NCI-H82 (cell line): ENCODE data around the gene ZNF619.
"Not testable (repeated sequence)": the region's sequence is repeated elsewhere in the genome, so short reads cannot be mapped to it uniquely, and the experiment has no call there.

ENCODE experiments used
- DNase-seq: peaks from one replicate; lab custom pipeline; 2025; lab: John Stamatoyannopoulos, UW

The ZNF619 gene

DNA sequence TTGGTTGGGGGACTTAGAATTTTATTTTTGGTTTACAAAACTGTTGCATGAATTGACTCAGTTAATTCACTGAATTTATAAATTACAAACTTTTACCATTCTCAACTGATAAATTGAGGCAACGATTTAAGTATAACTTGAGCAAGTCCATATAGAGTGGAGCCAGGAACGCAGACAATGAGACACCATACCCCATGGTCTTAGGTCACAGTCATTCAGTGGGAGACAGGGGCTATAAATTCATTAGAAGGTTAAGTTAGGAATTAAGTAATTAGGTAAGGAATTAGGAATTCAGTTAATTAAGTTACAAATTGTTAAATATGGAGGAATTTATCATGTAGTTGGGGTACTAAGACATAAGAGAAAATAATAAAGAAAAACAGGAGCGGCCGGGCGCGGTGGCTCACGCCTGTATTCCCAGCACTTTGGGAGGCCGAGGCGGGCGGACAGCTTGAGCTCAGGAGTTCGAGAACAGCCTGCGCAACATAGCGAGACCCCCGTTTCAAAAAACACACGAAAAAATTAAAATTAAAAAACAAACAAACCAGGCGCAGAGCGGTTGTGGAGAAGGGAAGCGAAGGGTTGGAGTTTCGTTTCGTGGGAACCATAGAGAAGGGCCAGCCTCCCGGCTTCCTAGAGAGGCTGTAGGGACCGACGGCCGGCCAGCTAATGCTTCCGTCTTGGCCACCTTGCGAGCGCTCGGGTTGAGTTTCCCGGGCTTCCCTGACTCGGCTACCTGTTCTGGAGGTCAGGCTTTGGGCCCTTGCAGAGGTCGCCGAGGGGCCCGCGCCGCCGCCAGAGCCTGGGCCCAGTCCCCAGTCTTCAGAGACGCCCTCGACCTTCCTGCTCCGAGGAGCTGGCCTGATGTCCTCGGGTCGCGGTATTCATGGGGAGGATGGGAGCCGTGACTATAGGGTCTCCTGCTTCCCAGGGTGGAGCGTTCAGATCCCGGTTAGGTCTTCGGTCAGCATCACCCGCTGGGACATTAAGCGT is at the start of gene ZNF619:
TSS of gene ZNF619 (plus strand) at position 645 of the 993 bp plus-strand sequence. CDS start 858 bp downstream, outside the sequence.
- peak; percentile 69 for DNase-seq

DNA sequence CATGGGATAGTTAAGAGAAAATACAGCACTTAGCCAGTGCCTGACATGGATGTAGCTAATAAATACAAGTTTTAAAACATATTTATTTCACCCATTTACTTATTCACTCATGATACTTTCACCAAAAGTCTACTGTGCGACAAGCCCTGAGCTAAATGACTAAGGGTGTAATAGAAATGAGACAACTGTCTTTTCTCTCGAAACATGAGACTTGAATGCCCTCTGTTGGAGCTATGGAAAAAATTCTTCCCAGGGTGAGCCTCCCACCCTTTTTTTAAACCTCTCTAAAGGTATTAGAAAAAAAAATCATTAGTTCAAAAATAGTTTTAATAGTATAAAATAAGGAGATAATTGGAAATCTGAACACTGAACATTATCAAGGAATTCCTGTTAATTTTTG is 44.1 kb upstream of the ZNF619 start:
- no peak for DNase-seq

DNA sequence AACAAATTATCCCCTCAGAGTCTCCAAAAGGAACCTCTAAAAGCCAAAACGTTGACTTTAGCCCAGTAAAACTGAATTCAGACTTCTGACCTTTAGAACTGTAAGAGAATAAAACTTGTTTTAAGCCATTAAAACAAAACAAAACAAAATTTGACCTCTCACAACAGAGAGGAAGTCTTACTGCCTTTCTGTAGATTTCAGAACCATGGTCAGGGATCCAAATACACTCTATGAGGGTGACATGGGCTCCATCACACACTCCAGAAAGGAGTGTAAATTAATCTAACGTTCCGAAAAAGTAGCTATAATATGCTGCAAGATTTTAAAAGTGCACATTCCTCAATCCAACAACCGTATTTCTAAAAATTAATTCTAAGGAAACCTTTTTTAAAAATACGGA is 39.0 kb upstream of the ZNF619 start:
- no peak for DNase-seq

DNA sequence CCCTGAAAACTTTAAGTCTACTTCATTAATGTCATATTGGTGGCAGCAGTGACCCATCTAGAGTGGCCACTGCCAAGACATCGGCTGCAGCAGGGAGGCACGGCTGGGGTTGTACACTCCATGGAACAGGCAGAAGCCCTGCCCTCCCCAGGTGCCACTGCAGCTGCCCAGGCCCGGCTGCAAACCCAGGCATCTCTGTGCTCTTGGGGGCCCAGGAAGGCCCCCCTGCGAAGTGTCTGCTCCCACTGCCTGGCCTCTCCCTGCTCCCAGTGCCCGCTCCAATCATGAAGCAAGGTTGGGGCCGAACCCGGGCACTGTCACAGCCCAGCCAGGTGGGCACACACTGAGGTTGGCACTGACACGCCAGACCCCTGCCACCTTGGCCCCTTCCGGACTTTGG is 31.9 kb upstream of the ZNF619 start:
- DNase-seq, result no peak

DNA sequence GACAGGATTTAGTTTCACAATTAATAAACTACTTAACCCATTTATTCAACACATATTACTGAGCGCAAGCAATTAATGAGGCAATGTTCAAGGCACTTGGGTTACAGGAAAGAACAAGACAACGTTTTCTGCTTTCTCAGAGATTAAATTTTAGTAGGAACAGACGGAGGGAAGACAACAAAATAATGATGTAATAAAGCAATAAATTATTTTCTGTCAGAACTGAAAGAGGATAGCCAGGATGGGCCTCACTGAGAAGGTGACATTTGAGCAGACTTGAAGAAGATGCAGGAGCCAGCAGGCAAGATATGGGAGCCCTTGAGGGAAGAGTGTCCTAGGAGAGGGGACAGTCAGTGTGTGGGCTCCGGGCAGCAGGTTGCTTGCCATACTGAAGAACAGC is 31.0 kb upstream of the ZNF619 start:
- no peak for DNase-seq

DNA sequence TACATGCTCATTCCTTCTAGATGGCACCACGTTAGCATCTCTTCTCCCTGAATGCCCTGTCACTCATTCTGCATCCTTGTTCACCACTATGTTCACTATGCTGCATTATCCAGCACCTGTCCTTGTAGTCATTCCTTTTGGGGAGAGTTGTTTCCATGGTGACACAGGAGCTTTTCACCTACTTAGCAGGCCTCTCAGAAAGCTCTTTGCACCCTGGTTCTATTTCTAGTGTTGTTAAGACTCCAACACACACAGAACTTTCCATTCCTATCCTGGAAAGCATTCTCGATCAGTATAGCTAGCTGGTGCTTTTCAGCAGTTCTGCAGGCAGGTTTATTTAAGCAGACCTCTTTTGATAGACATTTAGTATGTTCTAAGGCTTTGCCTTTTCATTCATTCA is 26.5 kb upstream of the ZNF619 start:
- no peak for DNase-seq

DNA sequence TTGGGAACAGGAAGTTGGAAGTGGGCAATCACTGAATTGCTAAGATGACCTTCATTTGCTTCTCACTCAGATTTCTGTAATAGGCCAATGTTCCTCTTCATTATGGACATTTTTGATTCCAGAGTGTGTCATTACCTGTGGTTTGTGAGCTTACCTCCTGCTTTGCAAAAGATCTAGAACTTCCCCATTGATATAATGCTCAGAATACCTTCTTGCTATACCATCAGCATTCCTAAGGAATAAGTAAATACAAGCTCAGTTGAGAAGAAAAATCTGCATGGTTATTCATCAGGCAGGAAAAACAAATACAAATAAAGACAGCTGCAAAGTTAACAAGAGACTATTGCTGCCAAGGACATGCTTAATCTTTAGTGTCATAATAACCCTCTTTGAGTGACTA is 25.4 kb upstream of the ZNF619 start:
- no peak for DNase-seq

DNA sequence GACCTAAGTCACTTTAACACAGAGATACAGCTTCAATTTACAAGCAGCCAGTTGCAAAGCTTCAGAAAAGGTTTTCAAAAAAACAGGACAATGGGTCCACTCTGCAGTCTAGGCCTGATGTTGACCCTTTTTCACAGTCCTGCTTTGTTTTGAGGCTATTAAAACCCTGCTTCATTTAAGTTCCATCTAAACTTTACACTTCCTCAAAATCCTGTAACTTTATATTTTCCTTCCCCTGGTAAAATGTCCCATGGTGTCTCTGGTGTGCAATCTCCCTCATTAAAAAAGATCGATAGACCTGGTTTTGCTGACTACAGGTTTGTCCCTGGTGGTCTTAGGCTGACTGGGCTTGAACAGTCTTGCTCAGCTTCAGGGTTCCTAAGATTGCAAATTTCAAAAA is 24.9 kb upstream of the ZNF619 start:
- DNase-seq, result no peak

DNA sequence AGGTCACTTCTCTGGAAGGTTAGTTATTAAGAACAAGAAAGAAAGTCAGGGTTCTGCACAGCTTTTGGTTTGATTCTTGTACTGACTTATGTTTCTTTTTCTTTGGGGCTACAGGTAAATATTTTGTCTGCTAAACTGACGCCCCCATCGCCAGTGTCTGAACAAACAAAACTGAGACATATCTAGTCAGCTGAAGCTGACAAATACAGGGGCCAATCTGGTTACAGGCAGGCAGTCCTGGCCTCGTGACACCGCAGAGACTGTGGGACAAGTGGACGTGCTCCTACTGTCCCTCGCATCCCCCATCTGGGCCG is 24.4 kb upstream of the ZNF619 start:
- no peak for DNase-seq

DNA sequence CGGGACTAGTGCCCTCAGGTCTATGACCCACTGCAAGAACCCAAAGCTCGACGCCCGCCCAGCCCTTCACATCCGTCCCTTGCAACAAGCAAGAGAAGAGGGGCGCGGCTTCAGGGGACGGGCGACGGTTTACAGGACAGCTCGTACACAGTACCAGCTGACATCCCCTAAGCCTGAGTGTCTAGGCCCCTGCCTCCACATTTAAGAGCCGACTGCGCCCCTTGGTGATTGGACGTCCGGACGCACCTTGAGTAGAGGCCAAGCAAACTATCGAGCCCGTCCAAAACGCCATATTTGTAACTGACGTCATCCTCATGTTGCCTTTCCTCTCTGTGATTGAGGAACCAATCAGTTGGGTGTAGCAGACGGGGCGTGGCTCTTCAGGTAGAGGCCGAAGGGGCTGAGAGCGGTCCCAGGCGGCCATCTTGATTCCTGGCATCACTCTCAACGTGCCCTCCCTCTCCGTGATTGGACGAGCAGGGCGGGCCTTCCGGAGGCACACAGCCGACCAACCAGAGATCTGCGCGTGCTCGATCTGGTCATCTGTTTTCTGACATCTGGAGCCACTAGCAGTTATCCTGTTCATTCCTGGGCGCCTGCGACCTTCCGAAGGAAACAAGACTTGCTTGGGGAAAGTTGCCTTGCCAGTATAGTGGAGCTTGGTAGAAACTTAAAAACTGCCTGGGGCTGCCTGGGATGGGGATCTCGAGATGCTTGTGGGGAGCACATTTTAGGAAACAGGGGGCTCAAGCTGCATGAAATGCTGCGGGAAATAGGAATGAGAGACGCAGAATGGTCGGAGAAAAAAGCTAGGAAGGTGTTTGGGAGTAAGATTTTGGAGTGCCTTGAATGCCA is 23.8 kb upstream of the ZNF619 start:
- peak; percentile 99 for DNase-seq

DNA sequence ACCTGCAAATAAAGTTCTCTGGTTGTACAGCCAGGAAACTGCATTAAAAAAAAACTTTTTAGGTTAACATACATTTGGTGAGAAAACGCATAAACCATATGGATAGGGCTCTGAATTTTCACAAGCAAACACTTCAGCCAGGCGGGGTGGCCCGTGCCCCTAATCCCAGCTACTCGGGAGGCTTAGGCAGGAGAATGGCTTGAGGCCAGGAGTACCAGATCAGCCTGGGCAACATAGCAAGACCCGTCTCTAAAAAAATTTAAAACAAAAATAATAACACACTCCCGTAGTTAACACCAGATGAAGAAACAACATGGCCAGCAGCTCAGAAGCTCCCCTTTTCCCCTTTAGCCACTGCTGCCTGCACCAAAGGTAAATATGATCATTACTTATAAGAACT is 23.0 kb upstream of the ZNF619 start:
- peak; percentile 35 for DNase-seq

DNA sequence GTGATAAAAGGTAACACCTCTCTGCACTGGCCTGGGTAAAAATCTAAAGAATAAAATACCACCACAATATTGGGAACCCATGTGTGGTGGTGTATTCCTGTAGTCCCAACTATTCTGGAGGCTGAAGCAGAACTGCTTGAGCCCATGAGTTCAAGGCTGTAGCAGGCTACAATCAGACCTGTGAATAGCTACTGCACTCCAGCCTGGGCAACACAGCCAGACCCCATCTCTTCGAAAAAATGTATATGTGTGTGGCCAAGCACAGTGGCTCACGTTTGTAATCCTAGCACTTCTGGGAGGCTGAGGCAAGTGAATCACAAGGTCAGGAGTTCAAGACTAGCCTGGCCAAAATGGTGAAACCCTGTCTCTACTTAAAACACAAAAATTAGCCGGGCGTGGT is 21.6 kb upstream of the ZNF619 start:
- no peak for DNase-seq

DNA sequence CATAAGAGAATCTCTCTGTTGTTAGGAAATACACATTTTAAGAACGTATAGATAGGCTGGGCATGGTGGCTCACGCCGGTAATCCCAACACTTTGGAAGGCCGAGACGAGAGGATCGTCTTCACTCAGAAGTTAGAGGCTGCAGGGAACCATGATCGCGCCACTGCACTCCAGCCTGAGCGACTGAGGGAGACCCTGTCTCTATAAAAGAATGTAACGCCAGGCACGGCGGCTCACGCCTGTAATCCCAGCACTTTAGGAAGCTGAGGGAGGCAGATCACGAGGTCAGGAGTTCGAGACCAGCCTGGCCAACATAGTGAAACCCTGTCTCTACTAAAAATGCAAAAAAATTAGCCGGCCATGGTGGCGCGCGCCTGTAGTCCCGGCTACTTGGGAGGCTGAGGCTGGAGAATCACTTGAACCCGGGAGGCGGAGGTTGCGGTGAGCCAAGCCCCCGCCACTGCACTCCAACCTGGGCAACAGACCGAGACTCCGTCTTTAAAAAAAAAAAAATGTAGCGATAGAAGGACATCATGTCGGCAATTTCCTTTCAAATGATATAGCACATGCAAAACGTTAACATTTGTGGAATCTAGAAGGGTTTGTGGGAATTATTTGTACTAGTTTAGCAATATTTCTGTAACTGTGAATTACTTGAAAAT is 20.5 kb upstream of the ZNF619 start:
- DNase-seq, result no peak

DNA sequence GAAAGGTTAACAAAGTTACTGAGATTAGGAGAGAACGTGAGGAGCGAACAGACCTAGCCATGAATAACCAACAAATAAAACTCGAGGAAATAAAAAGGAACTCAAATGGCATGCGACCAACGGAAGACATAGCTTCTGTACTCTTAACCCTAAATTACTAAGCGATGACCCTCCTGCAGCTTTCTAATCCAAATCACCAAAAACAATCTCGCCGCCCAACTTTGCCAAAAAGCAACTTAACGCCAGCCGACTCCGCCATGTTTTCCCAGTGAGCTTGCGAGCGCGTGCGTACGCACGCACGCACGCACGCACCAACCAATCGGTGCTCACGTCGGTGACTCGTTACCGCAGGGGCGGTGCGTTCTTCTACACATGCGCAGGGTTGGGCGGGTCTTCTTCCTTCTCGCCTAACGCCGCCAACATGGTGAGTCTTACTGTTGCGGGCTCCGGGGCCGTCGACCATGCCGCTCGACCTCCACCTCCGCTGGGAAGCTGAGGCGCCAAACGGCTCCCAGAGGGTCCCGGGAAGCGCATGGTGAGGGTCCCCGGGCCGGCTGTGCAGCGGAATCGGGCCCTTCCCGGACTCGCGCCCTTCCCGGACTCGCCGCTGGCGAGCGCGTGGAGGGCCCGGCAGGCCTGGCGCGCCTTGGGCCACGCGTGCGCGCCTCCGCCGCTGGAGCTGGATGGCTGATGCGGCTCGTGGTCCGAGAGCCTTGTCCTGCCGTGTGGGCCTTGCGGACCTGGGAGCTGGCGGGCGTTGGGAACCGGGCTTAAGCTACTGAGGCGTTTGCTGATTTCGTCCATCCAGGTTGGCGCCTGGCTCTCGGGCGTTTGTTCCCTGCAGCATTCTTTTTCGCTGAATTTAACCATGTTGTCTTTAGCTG is 19.7 kb upstream of the ZNF619 start, which contains the start of gene RPL14:
TSS of gene RPL14 (plus strand) at position 400 of the 884 bp plus-strand sequence. CDS start at position 533, 133 bp downstream.
- peak; percentile 95 for DNase-seq

DNA sequence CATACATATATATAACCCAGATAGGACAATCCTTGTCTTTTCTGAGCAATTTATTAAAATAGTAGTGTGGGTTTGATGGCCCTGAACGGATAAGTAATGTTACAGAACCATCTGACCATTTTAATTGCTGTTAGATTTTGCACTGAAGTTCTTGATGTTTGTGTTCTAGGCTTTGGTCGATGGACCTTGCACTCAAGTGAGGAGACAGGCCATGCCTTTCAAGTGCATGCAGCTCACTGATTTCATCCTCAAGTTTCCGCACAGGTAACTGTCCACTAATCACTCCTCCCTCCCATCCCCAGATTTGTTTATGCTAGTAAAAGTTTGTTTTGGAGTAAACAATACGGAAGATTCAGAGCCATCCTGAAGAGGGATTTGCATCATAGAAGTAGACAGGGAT is 18.4 kb upstream of the ZNF619 start:
- DNase-seq, result no peak

DNA sequence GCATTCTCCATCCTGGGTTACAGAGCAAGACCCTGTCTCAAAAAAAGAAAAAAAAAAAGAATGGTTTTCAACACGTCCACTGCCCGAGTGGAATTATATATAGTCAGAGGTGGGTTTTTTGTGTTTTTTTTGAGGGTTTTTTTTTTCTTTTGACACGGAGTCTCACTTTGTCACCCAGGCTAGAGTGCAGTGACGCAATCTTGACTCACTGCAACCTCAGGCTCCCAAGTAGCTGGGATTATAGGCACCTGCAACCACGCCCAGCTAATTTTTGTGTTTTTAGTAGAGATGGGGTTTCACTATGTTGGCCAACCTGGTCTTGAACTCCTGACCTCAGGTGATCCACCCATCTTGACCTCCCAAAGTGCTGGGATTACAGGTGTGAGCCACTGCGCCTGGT is 16.4 kb upstream of the ZNF619 start:
- DNase-seq, result not testable (repeated sequence)

DNA sequence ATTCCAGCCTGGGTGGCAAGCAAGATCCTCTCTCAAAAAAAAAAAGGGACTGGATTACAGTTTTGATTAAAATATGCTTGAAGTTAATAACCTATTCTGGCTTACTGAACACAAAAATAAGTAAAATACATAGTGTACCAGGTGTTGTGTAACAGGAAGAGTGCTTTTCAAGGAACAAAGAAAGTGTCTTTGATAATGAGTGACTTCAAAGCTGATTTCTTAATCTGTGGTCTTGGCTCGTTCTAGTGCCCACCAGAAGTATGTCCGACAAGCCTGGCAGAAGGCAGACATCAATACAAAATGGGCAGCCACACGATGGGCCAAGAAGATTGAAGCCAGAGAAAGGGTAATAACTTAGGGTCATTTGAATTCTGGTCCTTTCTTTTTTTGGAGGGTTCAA is 15.8 kb upstream of the ZNF619 start:
- no peak for DNase-seq

DNA sequence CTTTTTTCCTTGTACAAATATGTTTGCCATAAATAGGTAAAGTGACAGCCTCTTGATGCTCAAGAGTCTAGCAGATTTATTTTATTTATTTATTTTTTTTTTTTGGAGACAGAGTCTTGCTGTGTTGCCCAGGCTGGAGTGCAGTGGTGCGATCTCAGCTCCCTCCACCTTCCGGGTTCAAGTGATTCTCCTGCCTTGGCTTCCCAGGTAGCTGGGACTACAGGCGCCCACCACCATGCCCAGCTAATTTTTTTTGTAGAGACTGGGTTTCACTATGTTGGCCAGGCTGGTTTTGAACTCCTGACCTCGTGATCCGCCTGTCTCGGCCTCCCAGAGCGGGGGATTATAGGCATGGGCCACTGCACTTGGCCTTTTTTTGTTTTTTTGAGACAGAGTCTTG is 14.1 kb upstream of the ZNF619 start:
- not testable (repeated sequence) for DNase-seq

DNA sequence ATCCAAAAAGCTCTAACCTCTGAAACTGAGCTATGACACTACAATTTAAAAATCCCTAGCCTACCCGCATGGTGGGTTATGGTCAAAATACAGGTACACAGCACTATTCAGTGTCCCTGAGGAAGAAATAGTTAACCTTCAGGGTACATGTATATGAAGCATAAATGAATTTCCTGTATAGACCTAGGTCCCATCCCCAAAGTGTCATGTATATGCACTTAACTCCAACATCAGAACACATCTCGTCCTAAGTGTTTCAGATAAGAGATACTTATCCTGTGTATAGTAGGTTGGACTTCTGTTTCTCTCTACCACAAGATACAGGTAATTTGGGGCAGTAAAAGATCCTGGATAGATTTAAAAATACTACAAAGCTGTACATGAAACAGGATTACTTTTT is 13.3 kb upstream of the ZNF619 start:
- DNase-seq, result no peak

DNA sequence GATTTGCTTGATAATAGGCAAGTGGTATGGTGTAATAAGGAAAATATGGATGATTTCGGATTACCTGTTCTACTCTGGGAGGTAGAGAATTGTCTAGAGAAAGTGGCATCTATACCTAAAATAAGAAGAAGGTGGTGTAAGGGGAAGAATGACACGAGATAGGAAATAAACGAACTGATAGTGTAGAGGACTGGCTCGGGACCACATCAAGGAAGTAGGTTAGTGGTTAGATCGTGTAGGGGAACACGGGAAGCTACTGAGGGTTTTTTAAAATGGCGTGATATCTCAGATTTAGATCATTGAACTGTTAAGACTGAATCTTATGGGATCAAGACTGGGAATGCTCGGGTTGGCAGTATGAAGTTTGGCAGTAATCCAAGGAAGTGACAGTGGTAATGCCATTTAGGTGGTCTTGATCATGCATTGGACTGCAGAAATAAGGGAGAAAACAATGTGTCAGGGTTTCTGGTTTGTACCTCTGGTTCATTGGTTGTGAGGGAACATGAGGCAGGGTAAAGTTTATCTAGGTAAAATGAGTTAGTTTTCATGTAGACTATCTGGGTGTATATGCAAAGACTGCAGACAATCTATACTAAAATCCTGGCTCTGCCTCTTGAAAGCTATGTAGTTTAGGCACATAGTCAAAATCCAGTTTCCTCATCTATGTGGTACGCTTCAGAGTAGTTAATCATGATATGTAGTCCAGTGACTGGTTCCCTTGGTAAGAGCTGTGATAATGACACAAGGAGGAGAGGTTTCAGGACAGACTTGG is 12.4 kb upstream of the ZNF619 start:
- DNase-seq, result no peak

DNA sequence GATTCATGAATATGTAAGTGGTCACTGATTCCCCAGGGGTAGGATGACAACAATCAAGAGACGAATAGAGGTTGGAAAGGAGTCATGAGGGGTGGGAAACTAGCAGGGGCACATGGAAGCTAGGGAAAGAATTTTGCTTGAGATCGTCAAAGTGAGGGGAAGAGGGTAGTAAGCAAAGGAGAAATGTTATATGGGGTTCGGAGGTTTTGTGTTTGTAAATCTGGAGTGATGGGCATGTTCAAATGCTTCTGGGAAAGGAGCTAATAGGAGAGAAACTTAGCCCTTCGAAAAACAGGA is 11.9 kb upstream of the ZNF619 start:
- peak; percentile 20 for DNase-seq
